SK-N-SH treated with all-trans-retinoic acid at 6 μM for 48 hours (cell line): ENCODE results near the gene PRKAG1.

Experiments
- BACH2 ChIP-seq: fragments of 250-450 bp; sonication (Bioruptor Pico); IDR thresholded peaks from 2 replicates; pipeline ENCODE4 v1.9.0; 2021; ENCODE audit warnings: mild to moderate bottlenecking, borderline replicate concordance
- OSR1 ChIP-seq: fragments of 250-450 bp; sonication (Bioruptor Pico); IDR thresholded peaks from 2 replicates; pipeline ENCODE4 v1.8.0; 2022; ENCODE audit warnings: moderate library complexity, mild to moderate bottlenecking, inconsistent platforms
- PPARA ChIP-seq: fragments of 250-450 bp; sonication (Bioruptor Pico); IDR thresholded peaks from 2 replicates; pipeline ENCODE4 v1.5.0; 2020; ENCODE audit warnings: mild to moderate bottlenecking, borderline replicate concordance
- ZC3H10 ChIP-seq: fragments of 250-450 bp; sonication (Bioruptor Pico); IDR thresholded peaks from 2 replicates; pipeline ENCODE4 v1.5.1; 2021; ENCODE audit warnings: mild to moderate bottlenecking, moderate library complexity
- TF ChIP-seq, protein P1 (sequence below): fragments of 250-450 bp; sonication (Bioruptor Pico); IDR thresholded peaks from 2 replicates; pipeline ENCODE4 v1.8.0; 2020; ENCODE audit warnings: mild to moderate bottlenecking, moderate library complexity, borderline replicate concordance
- TF ChIP-seq, protein P2 (sequence below): fragments of 250-450 bp; sonication (Bioruptor Pico); IDR thresholded peaks from 2 replicates; pipeline ENCODE4 v1.5.1; 2020; ENCODE audit warnings: low read depth, mild to moderate bottlenecking, moderate library complexity

DNA sequence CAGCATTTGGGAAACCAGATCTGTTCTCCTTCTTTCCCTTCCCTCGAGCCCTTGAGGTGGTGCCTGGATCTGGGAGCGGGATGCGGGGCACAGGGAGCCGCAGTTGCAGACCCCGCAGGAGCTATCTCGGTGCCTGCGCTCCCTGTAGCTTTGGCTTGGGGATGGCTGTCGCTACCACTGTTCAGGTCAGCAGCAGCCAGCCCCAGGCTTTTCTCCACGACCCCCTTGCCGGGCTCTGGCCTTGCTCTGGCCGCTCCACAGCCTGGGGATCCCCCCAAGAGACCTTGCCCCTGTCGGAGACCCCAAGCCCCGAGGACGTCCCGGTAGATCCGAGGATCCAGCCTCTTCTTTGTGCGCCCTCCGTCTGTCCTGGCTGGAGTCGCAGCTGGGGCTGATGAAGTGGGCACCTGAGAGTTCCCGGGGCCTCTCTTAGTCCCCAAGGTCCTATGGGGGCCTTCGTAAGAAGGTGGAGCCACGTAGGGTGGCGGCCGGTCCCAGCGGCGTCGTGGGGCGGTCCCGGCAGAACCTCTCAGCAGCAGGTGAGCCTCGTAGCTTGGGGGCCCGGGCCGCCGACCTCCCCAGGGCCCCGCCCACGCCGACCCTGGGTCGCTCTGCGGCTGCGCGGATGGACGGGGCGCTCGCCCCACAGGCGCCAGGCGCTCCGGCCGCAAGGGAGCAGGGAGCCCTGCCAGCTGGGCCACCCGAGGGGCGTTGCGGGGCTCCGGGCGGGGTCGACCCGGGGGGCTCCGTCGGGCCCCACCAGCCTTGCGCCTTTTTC, 20.7 kb downstream of the PRKAG1 start:
- TF ChIP-seq ZC3H10 (CRISPR knock-in tag) (no peak), OSR1 (CRISPR knock-in tag) (no peak), PPARA (no peak), BACH2 (CRISPR knock-in tag) (no peak)
- TF ChIP-seq, protein P1, sequence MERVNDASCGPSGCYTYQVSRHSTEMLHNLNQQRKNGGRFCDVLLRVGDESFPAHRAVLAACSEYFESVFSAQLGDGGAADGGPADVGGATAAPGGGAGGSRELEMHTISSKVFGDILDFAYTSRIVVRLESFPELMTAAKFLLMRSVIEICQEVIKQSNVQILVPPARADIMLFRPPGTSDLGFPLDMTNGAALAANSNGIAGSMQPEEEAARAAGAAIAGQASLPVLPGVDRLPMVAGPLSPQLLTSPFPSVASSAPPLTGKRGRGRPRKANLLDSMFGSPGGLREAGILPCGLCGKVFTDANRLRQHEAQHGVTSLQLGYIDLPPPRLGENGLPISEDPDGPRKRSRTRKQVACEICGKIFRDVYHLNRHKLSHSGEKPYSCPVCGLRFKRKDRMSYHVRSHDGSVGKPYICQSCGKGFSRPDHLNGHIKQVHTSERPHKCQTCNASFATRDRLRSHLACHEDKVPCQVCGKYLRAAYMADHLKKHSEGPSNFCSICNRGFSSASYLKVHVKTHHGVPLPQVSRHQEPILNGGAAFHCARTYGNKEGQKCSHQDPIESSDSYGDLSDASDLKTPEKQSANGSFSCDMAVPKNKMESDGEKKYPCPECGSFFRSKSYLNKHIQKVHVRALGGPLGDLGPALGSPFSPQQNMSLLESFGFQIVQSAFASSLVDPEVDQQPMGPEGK: no peak
- TF ChIP-seq, protein P2, sequence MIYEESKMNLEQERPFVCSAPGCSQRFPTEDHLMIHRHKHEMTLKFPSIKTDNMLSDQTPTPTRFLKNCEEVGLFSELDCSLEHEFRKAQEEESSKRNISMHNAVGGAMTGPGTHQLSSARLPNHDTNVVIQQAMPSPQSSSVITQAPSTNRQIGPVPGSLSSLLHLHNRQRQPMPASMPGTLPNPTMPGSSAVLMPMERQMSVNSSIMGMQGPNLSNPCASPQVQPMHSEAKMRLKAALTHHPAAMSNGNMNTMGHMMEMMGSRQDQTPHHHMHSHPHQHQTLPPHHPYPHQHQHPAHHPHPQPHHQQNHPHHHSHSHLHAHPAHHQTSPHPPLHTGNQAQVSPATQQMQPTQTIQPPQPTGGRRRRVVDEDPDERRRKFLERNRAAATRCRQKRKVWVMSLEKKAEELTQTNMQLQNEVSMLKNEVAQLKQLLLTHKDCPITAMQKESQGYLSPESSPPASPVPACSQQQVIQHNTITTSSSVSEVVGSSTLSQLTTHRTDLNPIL (CRISPR knock-in tag): no peak
